A549 treated with AZD2906 at 1 μM for 4 hours (cell line): Measurements from ENCODE around the gene UBFD1. TPM values are rescaled to one million over a fixed set of nuclear protein-coding genes. Genes with fewer than 3 reads are reported as not detected.

ENCODE experiments used
- total RNA-seq: library from RNA; stranded (reverse); fragments of 200-300 nt; extraction: Qiagen RNA extraction; gene quantifications from 5 replicates; pipeline ENCODE4 v1.2.3, GENCODE V29; 2022

The UBFD1 gene, protein sequence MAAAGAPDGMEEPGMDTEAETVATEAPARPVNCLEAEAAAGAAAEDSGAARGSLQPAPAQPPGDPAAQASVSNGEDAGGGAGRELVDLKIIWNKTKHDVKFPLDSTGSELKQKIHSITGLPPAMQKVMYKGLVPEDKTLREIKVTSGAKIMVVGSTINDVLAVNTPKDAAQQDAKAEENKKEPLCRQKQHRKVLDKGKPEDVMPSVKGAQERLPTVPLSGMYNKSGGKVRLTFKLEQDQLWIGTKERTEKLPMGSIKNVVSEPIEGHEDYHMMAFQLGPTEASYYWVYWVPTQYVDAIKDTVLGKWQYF
- 41.8 to 52.1 TPM (median 47.4 TPM) in 5 replicates for total RNA-seq

DNA sequence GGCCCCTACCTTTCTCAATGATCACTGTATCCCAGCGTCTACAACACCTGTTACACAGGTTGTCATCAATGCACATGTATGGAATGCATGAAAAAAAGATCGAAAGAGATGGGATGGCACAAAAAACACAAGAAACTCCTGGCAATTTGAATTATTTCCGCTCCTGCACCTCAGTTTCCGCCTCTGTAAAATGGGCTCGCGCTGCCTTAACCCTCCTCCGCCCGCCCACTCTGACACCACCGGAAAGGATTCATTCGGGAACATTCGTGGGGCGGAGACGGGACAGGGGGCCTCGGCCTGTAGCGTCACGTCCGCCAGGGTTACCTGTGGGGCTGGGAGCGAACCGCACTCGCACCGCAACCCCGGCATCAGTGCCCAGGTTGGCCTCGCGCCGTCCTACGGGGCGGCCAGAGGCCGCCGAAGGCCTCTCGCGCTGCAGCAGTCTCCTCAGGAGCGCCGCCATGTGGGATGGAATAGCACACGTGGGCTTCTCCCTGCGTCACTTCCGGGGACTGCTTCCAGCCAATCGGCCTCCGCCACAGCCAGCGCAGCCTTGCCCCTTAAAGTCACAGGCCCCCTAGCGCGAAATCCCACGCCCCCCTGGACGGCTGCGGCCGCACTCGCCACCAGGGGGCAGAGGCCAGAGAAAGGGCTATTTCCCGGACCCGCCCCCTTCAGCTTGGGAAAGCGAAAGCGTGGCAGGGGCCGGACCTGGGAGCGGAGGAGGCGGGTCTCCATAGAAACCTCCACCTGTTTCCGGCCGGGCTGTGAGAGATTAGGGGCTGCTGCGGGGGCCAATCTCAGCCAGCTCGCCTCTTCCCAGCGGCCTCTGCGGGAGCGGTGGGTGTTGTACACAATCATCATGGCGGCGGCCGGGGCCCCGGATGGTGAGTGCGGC is at the start of gene UBFD1, which contains the start of gene EARS2:
Gene UBFD1, plus strand, starts transcription at position 847 of the 898 bp plus-strand sequence. Its CDS starts 16 bp downstream, at position 863.
Gene EARS2, minus strand, starts transcription at position 470 of the 898 bp plus-strand sequence. Its CDS starts 7 bp downstream, at position 463.

DNA sequence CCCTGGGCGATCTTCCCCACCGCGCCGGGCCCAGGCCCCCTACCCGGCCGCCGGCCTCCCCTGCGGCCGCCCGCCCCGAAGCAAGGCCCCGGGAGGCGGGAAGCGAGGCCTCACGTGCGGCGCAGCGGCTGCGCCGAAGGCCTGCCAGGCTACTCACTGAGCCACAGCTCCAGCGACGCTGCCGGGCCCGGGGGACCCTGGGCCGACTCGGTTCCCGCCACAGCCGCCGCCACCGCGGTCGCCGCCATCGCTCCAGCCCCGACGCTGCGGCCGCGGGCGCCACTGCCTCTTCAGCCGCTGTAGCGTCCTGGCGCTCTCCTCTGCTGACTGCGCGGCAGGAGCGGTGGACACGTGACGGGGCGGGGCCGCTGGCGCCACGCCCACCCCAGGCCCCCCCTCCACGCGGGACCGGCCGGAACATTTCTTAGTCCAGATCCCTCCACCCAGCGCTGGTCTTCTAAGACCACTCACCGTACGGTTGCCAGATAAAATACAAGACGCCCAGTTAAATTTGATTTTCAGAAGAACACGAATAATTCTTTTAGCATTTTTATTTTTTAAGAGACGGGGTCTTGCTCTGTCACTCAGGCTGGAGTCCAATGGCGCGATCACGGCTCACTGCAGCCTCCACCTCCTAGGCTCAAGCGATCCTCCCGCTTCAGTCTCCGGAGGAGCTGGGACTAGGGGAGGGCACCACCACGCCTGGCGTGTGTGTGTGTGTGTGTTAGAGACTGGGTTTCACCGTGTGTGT is 47.2 kb upstream of the UBFD1 start, which contains the start of gene GGA2:
Gene GGA2, minus strand, starts transcription at position 331 of the 751 bp plus-strand sequence. Its CDS starts 83 bp downstream, at position 248.

GRCh38 chr16:23595951-23596720 is 38.6 kb downstream of the UBFD1 start, which contains the start of gene NDUFAB1:
TSS of gene NDUFAB1 (minus strand) at chr16:23596316. CDS start at chr16:23596290, 26 bp downstream.

Other genes starting within 250 kb of the UBFD1 start
- 15.3 to 18.6 TPM (median 17.9 TPM) in 5 replicates for gene COG7, start 104.5 kb upstream of the UBFD1 start, total RNA-seq
- gene GGA2, start 47.2 kb upstream of the UBFD1 start, total RNA-seq, result 24.6 to 29.8 TPM (median 26.3 TPM) in 5 replicates
- gene EARS2, start 377 bp upstream of the UBFD1 start, total RNA-seq, result 21.6 to 31.5 TPM (median 29.4 TPM) in 5 replicates
- gene NDUFAB1, start 38.6 kb downstream of the UBFD1 start, total RNA-seq, result 154 to 196 TPM (median 176 TPM) in 5 replicates
- 11.0 to 12.1 TPM (median 11.9 TPM) in 5 replicates for gene PALB2, start 83.6 kb downstream of the UBFD1 start, total RNA-seq
- gene DCTN5, start 83.7 kb downstream of the UBFD1 start, total RNA-seq, result 67.7 to 74.0 TPM (median 68.7 TPM) in 5 replicates
- gene PLK1, start 121.2 kb downstream of the UBFD1 start, total RNA-seq, result 143 to 166 TPM (median 159 TPM) in 5 replicates
- gene ERN2, start 155.5 kb downstream of the UBFD1 start, total RNA-seq, result not detected in 5 replicates
- gene CHP2, start 197.3 kb downstream of the UBFD1 start, total RNA-seq, result 0.03 TPM in 1 of 5 replicates, not detected in the others